IMR-90 (cell line): ENCODE results near the gene WDR81.

Source experiments
- CEBPB ChIP-seq: IDR thresholded peaks from 2 replicates; pipeline ENCODE4 v1.6.1; 2012; ENCODE audit warnings: low read depth, low read length, improper control_type of control experiment
- CHD1 ChIP-seq: IDR thresholded peaks from 2 replicates; pipeline ENCODE4 v1.6.1; 2012; ENCODE audit warnings: low read depth, low read length, improper control_type of control experiment
- CTCF ChIP-seq: conservative IDR thresholded peaks from 2 replicates; pipeline ENCODE4 v1.5.1; 2012; ENCODE audit warnings: mild to moderate bottlenecking, low read depth, low read length, improper control_type of control experiment
- FOS ChIP-seq: fragments of 150-350 bp; IDR thresholded peaks from 2 replicates; pipeline ENCODE4 v1.6.1; 2016; ENCODE audit warnings: low read depth, low read length
- MAZ ChIP-seq: IDR thresholded peaks from 2 replicates; pipeline ENCODE4 v1.6.1; 2012; ENCODE audit warnings: low read depth, mild to moderate bottlenecking, low read length, improper control_type of control experiment, moderate library complexity, borderline replicate concordance
- NFE2L2 ChIP-seq: fragments of 150-350 bp; IDR thresholded peaks from 2 replicates; pipeline ENCODE4 v1.6.1; 2016; ENCODE audit warnings: low read depth, mild to moderate bottlenecking, low read length
- POLR2A ChIP-seq: IDR thresholded peaks from 2 replicates; pipeline ENCODE4 v1.6.1; 2012; ENCODE audit warnings: mild to moderate bottlenecking, low read depth, low read length
- RCOR1 ChIP-seq: IDR thresholded peaks from 2 replicates; pipeline ENCODE4 v1.6.1; 2012; ENCODE audit warnings: mild to moderate bottlenecking, low read length, improper control_type of control experiment; ENCODE audit not compliant: insufficient replicate concordance
- RFX5 ChIP-seq: IDR thresholded peaks from 2 replicates; pipeline ENCODE4 v1.8.0; 2012; ENCODE audit warnings: low read depth, mild to moderate bottlenecking, low read length, moderate library complexity
- SMC3 ChIP-seq: fragments of 150-350 bp; IDR thresholded peaks from 2 replicates; pipeline ENCODE4 v1.6.1; 2016; ENCODE audit warnings: low read depth, mild to moderate bottlenecking, antibody characterized with exemption, low read length, moderate library complexity
- USF2 ChIP-seq: fragments of 150-350 bp; IDR thresholded peaks from 2 replicates; pipeline ENCODE4 v1.6.1; 2017; ENCODE audit warnings: mild to moderate bottlenecking, antibody characterized with exemption, low read length, low read depth

GRCh38 chr17:1676401-1676800, 48.1 kb upstream of the WDR81 start:
- TF ChIP-seq CTCF (no peak), POLR2A (no peak), RCOR1 (no peak), MAZ (no peak), USF2 (no peak), SMC3 (no peak), RFX5 (no peak), CEBPB (no peak), NFE2L2 (no peak), FOS (no peak), CHD1 (no peak)
